Activated CD8-positive, alpha-beta memory T cell treated with anti-CD3 and anti-CD28 coated beads, Interleukin-2, amount 50 U/mL, for 1 hour (primary cell): ENCODE measurements around the gene CENPS.
"Not testable (repeated sequence)": the region's sequence is repeated elsewhere in the genome, so short reads cannot be mapped to it uniquely, and the experiment has no call there.

Source experiments
- DNase-seq: peaks from one replicate; pipeline ENCODE4 v3.0.0-alpha.2; 2020; ENCODE audit errors: extremely low read depth

Gene CENPS

GRCh38 chr1:10450836-10451235, 20.6 kb downstream of the CENPS start:
- DNase-seq = no peak

GRCh38 chr1:10451287-10451686, 21.1 kb downstream of the CENPS start:
- no peak for DNase-seq

- DNase-seq = no peak
Observed at GRCh38 chr1:10456048-10456447, 25.8 kb downstream of the CENPS start.

- no peak for DNase-seq
Observed at GRCh38 chr1:10456661-10457060, 26.4 kb downstream of the CENPS start.

GRCh38 chr1:10457462-10457861, 27.2 kb downstream of the CENPS start:
- not testable (repeated sequence) for DNase-seq

- no peak for DNase-seq
Observed at GRCh38 chr1:10457875-10458274, 27.6 kb downstream of the CENPS start.

GRCh38 chr1:10459184-10459583, 29.0 kb downstream of the CENPS start:
- DNase-seq = no peak

- DNase-seq = no peak
Observed at GRCh38 chr1:10467078-10467477, 36.8 kb downstream of the CENPS start.

GRCh38 chr1:10470043-10470442, 39.8 kb downstream of the CENPS start:
- DNase-seq = no peak

- no peak for DNase-seq
Observed at GRCh38 chr1:10471411-10472219, 41.4 kb downstream of the CENPS start.

GRCh38 chr1:10472220-10473144, 42.2 kb downstream of the CENPS start, which contains the start of gene DFFA:
Gene DFFA, minus strand, starts transcription at chr1:10472529. Its CDS starts 71 bp downstream, at chr1:10472458.
- peak; percentile 78 for DNase-seq

GRCh38 chr1:10473145-10473765, 43.0 kb downstream of the CENPS start:
- DNase-seq = no peak

GRCh38 chr1:10474309-10474612, 44.0 kb downstream of the CENPS start:
- not testable (repeated sequence) for DNase-seq

- peak; percentile 45 for DNase-seq
Observed at GRCh38 chr1:10474613-10475507, 44.6 kb downstream of the CENPS start, which contains the start of gene PEX14. Gene PEX14, plus strand, starts transcription at chr1:10474950. Its CDS starts 17 bp downstream, at chr1:10474967.

GRCh38 chr1:10475510-10475909, 45.3 kb downstream of the CENPS start:
- DNase-seq = no peak

GRCh38 chr1:10479296-10479695, 49.1 kb downstream of the CENPS start:
- DNase-seq = no peak

GRCh38 chr1:10480614-10481013, 50.4 kb downstream of the CENPS start:
- no peak for DNase-seq

GRCh38 chr1:10484521-10484920, 54.3 kb downstream of the CENPS start:
- DNase-seq = no peak

- no peak for DNase-seq
Observed at GRCh38 chr1:10489291-10490055, 59.2 kb downstream of the CENPS start.

GRCh38 chr1:10490286-10490970, 60.2 kb downstream of the CENPS start:
- DNase-seq = no peak
